CD4-positive, alpha-beta T cell treated with Interferon gamma for 1 hour (primary cell): ENCODE results near the gene TGFB2.

Experiments used
- DNase-seq: peaks from one replicate; pipeline ENCODE4 v3.0.0-alpha.2; 2020

TGFB2 gene

GRCh38 chr1:218429301-218429700 is 84.2 kb downstream of the TGFB2 start:
- DNase-seq: no peak

GRCh38 chr1:218430346-218430745 is 85.2 kb downstream of the TGFB2 start:
- DNase-seq: no peak

- DNase-seq: no peak
These were observed 85.7 kb downstream of the TGFB2 start for GRCh38 chr1:218430822-218431221.

- no peak for DNase-seq
These were observed 86.3 kb downstream of the TGFB2 start for GRCh38 chr1:218431476-218431875.

- no peak for DNase-seq
These were observed 88.6 kb downstream of the TGFB2 start for GRCh38 chr1:218433744-218434143.

- DNase-seq: no peak
These were observed 90.4 kb downstream of the TGFB2 start for GRCh38 chr1:218435528-218435927.

- no peak for DNase-seq
These were observed 91.2 kb downstream of the TGFB2 start for GRCh38 chr1:218436346-218436745.

GRCh38 chr1:218436997-218437396 is 91.9 kb downstream of the TGFB2 start:
- no peak for DNase-seq

- DNase-seq: no peak
These were observed 94.6 kb downstream of the TGFB2 start for GRCh38 chr1:218439541-218440295.

- no peak for DNase-seq
These were observed 98.1 kb downstream of the TGFB2 start for GRCh38 chr1:218443255-218443654.

- DNase-seq: no peak
These were observed 99.0 kb downstream of the TGFB2 start for GRCh38 chr1:218444173-218444572.

GRCh38 chr1:218444588-218444987 is 99.5 kb downstream of the TGFB2 start:
- no peak for DNase-seq

- no peak for DNase-seq
These were observed 102.0 kb downstream of the TGFB2 start for GRCh38 chr1:218447010-218447689.

- DNase-seq: no peak
These were observed 106.3 kb downstream of the TGFB2 start for GRCh38 chr1:218451415-218451814.

GRCh38 chr1:218454700-218455282 is 109.7 kb downstream of the TGFB2 start:
- DNase-seq: no peak

- DNase-seq: no peak
These were observed 111.3 kb downstream of the TGFB2 start for GRCh38 chr1:218456444-218456843.

- DNase-seq: no peak
These were observed 114.3 kb downstream of the TGFB2 start for GRCh38 chr1:218459450-218459849.

GRCh38 chr1:218459878-218460711 is 115.0 kb downstream of the TGFB2 start:
- DNase-seq: no peak

GRCh38 chr1:218461351-218461750 is 116.2 kb downstream of the TGFB2 start:
- DNase-seq: no peak

GRCh38 chr1:218462116-218462515 is 117.0 kb downstream of the TGFB2 start:
- no peak for DNase-seq

GRCh38 chr1:218462587-218462986 is 117.5 kb downstream of the TGFB2 start:
- no peak for DNase-seq

- DNase-seq: peak; percentile 20
These were observed 118.3 kb downstream of the TGFB2 start for GRCh38 chr1:218463194-218464156.
